Raji (cell line): ENCODE results near the gene SLC9A9.

Experiments used
- POLR2A ChIP-seq: IDR thresholded peaks from 2 replicates; pipeline ENCODE4 v1.6.1; 2011; ENCODE audit warnings: low read depth, low read length, control low read depth; ENCODE audit not compliant: insufficient read depth

SLC9A9 gene

DNA sequence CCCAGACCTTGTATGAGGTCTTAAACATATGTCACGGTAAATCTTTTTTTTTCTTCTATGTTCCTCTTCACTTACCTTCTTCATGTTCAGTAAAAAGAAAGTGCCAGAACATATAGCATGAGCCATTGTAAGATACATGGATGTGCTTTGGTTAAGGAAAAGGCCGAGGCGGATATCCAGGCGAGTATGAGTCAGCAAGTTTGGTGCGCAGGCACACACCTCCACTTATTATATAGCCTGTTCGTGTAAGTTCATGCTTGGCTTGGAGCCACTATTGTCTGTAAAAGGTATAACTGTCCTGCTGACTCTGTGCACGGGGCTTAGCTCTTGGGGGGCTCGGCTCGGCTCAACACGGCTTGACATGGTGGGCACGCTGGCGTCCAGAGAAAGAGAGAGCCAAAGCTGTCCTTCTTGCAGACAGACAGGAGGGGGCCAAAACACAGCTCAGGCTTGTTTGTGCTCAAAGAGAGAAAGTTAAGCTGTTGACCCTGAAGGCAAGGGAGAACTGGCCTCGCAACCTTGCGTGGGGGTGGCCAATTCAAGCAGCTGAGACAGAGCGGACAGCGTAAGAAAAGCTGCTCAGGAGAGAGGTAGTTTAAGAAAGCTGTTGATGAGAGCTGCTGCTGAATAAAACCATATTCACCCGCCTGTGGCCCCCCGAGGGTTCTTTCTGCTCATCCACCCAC is 251.2 kb downstream of the SLC9A9 start:
- no peak for TF ChIP-seq POLR2A

- no peak for TF ChIP-seq POLR2A
Observed at GRCh38 chr3:143595456-143596077, 252.7 kb downstream of the SLC9A9 start.

DNA sequence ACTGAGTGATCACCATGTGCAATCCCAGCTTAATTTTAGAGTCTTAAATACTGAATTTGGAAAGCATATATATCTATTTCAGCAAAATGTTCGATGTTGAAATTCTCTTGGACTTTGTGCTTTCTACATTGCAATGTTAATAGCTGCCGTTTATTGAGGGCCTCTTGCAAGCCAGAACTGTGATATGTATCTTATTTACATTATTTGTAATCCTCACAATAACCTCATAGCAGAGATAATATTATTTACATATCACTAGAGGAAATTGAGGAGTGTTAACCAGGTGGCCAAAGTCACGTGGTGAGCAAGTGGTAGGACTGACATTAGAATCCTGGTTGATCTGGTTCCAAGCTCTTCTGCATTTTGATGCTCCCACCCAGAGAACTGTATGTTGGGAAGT is 254.1 kb downstream of the SLC9A9 start:
- no peak for TF ChIP-seq POLR2A

DNA sequence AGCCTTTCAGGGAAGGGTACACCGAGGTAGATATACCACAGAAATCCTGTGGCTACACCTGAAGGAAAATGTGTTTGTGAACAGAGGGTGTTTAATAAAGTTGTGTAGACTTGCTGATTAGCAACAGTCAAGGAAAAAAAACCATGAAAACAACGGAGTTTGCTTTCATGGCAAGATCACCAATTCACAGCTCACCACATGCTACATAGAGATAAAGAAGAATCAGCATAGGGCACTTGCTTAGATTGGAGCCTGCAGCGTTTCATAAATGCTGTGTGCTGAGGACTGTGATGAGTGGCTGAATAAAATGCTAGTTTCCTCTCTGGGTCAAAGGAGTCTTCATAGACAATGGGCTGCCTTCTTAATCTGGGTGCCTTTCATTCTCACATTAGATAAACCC is 257.6 kb downstream of the SLC9A9 start:
- TF ChIP-seq POLR2A, result no peak

DNA sequence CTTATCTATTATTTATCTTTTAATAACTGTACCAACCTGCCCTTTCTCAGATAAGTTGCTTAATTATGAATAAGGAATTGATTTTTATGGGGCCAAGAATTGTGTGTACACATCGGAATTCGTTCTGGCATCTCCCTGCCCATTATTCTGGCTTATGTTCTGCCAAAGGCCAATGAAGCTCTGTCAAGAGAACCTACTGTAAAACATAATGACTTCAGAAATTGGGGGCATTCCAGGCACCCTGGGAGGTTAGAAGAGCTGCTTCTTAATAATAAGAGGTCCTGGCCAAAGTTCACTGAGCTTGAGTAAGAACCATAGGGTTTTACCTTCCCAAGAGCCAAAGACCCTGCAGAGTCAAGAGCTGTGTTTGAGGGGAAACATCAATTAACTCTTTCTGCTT is 261.7 kb downstream of the SLC9A9 start:
- TF ChIP-seq POLR2A, result no peak

DNA sequence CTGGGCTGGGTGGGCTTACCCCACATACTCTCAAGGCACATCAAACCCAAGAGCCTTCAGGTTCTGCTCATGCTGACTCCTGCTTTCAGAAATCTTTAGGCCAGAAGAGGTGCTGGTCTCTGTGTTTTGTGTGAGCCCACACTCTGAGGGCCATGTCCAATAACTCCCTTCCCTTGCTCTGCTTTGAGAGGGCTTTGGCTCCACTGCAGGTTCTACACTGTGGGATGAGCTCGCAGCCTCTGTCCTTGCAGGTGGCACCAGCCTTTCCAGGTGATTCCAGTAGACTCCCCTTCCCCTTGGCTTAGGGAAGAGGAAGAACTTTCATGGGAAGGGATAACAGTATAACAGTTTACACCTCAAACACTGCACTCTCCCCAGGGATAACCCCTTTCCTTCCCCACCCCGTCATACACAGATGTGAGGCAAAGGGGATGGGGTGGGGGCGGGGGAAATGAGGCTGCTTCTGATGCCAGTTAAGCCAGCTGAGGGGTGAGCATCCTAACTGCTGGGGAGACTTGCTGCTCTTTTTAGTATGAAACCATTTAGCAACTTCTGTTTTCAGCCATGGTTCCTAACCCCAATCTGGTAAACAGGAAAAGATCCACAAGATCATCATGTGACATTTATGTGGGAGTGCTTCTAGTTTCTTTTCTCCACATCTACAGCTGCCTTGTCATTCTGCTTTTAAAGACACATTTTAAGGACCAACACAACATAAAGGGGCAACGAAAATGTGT is 262.4 kb downstream of the SLC9A9 start:
- TF ChIP-seq POLR2A, result no peak

DNA sequence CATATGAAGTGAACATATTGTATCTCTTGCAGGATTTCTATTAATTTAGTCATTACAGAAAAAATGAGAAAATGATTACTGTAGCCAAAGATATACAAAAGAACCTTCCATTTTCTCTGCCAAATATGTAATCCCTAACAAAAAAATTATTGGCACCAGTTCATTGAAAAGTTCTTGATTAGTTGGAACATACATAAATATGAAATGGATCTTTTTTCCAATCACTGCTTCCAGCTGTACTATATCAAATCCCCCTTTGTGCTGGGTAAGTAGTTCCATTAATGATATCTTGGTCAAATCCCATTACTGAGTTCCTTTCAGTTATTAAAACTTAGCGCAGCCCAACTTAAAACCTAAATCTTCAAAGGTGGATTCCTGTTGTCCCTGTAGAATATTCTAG is 263.8 kb downstream of the SLC9A9 start:
- no peak for TF ChIP-seq POLR2A

DNA sequence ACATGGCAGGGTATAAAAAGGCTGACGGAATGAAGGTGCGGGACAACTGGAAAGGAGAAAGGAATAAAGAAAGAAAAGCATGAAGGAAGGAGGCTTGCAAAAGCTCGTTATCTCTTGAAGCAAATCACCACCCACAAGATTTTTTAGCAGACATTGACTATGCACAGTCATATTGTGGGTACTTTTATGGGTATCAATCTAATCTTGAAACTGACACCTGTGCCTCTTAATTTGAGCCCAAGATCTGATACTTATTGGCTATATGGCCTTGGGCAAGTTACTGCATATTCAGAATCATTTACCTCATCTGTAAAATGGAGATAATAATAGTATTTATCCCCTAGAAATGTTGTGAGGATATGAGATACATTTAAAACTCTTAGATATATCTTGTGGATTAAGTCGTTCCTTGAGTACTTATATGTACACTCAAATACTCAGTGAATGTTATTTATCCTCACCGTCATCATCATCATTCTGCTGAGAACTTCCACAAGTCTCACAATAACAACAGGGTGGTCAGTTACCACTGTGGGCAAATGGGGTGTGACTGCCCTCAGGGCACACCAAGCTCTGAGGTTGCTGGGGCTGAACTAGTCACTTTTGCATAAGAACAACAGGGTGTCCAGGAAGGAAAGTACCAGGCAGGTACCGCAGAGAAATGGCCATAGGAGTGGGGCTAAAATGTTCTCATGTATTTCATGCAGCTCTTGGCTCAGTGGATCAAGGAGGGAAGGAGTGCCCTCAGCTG is 266.1 kb downstream of the SLC9A9 start:
- no peak for TF ChIP-seq POLR2A

DNA sequence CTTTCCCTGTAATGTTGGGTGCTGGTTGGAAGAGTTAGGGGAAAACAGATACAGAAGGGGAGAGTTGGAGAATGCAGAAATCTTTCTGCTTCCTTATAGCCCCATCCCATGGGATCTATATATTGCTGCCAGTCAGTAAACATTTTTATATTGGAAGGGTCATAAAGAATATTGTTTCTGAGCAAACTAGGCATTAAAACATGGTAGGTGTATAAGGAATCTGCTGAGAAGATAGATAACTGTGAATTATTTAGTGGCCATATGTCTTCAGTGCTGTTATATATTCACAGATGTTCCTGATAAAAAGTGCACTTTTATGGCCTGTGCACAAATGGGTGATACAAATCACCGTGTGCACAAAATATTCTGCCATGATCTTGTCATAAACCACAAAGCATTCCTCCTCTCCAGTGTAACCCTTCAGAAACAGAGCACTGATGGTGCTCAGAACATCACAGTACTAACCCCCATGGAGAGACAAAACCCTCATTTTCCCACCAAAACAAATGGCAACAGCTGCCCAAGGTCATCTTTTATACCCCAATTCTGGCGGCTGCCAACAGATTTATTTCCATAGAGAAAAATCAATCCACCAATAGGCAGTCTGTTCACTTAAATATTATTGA is 269.3 kb downstream of the SLC9A9 start:
- TF ChIP-seq POLR2A, result no peak

- no peak for TF ChIP-seq POLR2A
Observed at GRCh38 chr3:143576568-143577270, 271.5 kb downstream of the SLC9A9 start.

DNA sequence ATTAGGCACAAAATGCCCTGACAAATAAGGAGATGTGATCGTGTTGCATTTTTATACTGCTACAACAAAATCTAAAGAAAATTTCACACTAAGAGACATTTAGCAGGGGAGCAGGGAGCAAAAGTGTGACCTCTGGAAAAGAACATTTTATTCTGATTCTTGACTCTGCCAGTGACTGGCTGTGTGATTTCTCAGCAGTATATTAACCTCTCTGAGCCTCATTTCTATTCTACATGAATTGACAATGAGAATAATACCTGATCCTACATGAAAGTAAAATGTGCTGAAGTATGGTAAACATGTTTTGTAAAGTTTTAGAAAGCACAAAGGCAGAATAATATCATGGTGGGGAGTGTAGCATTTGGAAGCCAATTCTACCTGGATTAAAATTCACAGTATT is 273.3 kb downstream of the SLC9A9 start:
- TF ChIP-seq POLR2A, result no peak

DNA sequence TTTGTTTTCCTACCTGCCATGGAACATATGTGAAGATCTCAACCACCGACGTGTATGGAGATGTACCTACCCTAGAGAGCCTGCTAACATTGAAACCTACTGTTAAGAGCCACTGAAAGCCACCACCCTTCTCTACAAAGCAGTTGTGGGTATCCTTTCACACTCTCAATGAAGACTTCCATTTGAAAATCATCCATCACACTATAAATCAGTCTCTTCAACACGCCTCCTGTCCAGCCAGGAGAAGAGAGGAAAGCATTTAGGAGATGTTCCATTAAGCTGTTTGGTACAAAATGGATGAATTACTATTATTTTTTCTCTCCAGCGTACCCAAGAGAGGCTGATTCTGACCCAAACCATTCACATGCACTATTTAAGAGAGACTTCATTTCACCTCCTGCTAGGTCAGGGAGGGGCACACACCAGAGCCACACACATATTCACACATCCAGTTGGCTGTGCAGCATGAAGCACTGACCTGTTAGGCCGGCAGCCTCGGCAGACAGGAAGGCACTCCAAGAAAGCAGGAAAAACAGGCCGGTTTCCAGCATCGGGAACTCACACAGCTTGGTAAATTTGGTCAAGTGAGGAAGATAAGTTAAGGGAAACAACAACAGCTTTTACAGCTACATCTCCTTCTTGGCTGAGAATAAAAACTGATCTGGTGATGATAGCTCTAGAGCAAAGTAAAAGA is 274.5 kb downstream of the SLC9A9 start:
- TF ChIP-seq POLR2A, result no peak

- TF ChIP-seq POLR2A, result no peak
Observed at GRCh38 chr3:143571548-143571947, 276.7 kb downstream of the SLC9A9 start.

DNA sequence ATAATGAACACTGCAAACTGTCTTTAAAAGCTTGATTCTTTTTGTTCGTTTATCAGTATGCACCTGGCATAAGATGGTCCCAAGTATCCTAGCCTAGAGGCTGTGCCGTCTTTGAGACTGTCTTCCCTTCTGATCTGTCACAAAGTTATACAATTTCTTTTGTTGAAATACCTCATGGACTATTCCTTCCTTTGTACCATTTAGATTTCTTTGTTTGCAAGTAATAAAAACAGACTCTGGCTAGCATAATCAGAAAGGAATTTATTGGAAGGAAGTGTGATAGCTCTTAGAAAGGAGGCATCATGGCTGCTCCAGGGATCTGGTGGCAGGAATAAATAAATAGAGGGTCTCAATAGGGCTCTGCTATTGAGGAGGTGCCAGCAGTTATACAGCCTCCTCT is 280.4 kb downstream of the SLC9A9 start:
- no peak for TF ChIP-seq POLR2A
